ENCODE measurements around the gene RFFL. TPM values are rescaled to one million over a fixed set of nuclear protein-coding genes. Genes with fewer than 3 reads are reported as not detected.

RFFL gene
- total RNA-seq, 4 donors from 2014 or later = 51.1 to 145 (median 96.1) TPM

GRCh38 chr17:35074711-35075707 is 11.5 kb upstream of the RFFL start:
- DNase-seq = no peak

GRCh38 chr17:35073991-35074627 is 10.6 kb upstream of the RFFL start:
- intact Hi-C loops (cut with DNase I) = no loop called here

More at GRCh38 chr17:35074711-35075707, 11.5 kb upstream of the RFFL start:
- WGBS, 2 donors = 56 to 64% methylated on average over 2 of the region's 2 CpGs
- Histone ChIP-seq H3K36me3 (no peaks in the 10 kb centered on the region), H3K4me1 (peaks cover 16 to 46% of the 10 kb centered on the region in 2 donors), H3K27ac (peak overlapping the region in 2 of 3 donors; percentile 11 to 50), H3K9me3 (no peaks in the 10 kb centered on the region), H3K27me3 (no peaks in the 10 kb centered on the region), H3K4me3 (replicated peaks in 1 of 3) (no peak overlapping the region)
- intact Hi-C loops (cut with DNase I) = no loop called here
- TF ChIP-seq, protein P1, sequence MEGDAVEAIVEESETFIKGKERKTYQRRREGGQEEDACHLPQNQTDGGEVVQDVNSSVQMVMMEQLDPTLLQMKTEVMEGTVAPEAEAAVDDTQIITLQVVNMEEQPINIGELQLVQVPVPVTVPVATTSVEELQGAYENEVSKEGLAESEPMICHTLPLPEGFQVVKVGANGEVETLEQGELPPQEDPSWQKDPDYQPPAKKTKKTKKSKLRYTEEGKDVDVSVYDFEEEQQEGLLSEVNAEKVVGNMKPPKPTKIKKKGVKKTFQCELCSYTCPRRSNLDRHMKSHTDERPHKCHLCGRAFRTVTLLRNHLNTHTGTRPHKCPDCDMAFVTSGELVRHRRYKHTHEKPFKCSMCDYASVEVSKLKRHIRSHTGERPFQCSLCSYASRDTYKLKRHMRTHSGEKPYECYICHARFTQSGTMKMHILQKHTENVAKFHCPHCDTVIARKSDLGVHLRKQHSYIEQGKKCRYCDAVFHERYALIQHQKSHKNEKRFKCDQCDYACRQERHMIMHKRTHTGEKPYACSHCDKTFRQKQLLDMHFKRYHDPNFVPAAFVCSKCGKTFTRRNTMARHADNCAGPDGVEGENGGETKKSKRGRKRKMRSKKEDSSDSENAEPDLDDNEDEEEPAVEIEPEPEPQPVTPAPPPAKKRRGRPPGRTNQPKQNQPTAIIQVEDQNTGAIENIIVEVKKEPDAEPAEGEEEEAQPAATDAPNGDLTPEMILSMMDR (IDR thresholded peaks at IDR 0.05) = no peak
- TF ChIP-seq POLR2A (IDR thresholded peaks at IDR 0.05) = no peak

DNA sequence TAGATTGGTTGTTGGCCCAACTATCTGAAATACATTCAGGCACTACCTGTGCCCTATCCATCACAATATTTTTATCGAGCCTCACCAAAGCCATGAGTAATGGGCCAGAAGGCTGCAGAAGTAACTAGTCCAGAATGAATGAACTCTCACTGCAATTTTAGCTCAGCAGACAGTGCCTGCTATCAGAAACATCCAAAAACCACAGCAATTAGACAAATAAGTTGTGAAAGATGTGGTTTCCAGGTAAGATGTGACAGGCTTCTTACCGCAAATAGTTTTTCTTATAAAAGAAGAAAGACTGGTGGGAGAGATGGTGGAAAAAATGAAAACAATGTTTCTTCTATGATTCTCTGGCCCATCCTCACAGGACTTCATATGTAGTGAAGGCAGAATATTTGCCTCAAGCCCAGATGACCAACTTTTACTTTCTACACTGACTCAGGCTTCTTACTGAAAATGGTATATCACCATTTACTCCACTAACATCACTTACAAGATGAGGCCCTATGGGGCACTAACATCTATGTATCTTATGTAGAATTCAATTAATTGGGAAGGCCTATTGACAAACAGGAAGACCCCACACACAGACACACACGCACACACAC is 9.8 kb upstream of the RFFL start:
- Histone ChIP-seq H3K36me3 (no peaks in the 10 kb centered on the region), H3K4me3 (replicated peaks in 1 of 3) (no peak overlapping the region), H3K27ac (peak overlapping the region in 1 of 3 donors; percentile 18), H3K27me3 (no peaks in the 10 kb centered on the region), H3K4me1 (peaks cover 28 to 50% of the 10 kb centered on the region in 2 donors), H3K9me3 (no peaks in the 10 kb centered on the region)
- intact Hi-C loops (cut with DNase I) = no loop called here
- 93 to 94% methylated on average over 3 of the region's 3 CpGs for WGBS, 2 donors
- DNase-seq = no peak
- TF ChIP-seq, protein P1 (IDR thresholded peaks at IDR 0.05) = no peak
- TF ChIP-seq POLR2A (IDR thresholded peaks at IDR 0.05) = no peak

More at GRCh38 chr17:35073991-35074627, 10.6 kb upstream of the RFFL start:
- Histone ChIP-seq H3K4me1 (peaks cover 25 to 43% of the 10 kb centered on the region in 2 donors), H3K27me3 (no peaks in the 10 kb centered on the region), H3K36me3 (no peaks in the 10 kb centered on the region), H3K4me3 (replicated peaks in 1 of 3) (no peak overlapping the region), H3K9me3 (no peaks in the 10 kb centered on the region), H3K27ac (peak overlapping the region in 2 of 3 donors; percentile 24 to 50)
- WGBS, 2 donors = 90 to 91% methylated on average over 5 of the region's 5 CpGs
- TF ChIP-seq POLR2A (IDR thresholded peaks at IDR 0.05) = no peak
- TF ChIP-seq, protein P1 (IDR thresholded peaks at IDR 0.05) = no peak
- no peak for DNase-seq

- Histone ChIP-seq H3K27me3 (no peaks in the 10 kb centered on the region), H3K4me1 (peaks cover 23 to 49% of the 10 kb centered on the region in 2 donors), H3K9me3 (no peaks in the 10 kb centered on the region), H3K27ac (peak overlapping the region; percentile 61 to 72 (median 72)), H3K36me3 (no peaks in the 10 kb centered on the region), H3K4me3 (replicated peaks in 1 of 3) (no peak overlapping the region)
- no peak for DNase-seq
- intact Hi-C loops (cut with DNase I) = no loop called here
- TF ChIP-seq, protein P1 (IDR thresholded peaks at IDR 0.05) = no peak
- peak in 1 of 2 donors; percentile 65 for TF ChIP-seq POLR2A (IDR thresholded peaks at IDR 0.05)
- WGBS, 2 donors = 44 to 45% methylated on average over 2 of the region's 2 CpGs
Observed at GRCh38 chr17:35069311-35069710, 5.8 kb upstream of the RFFL start.
